Natural killer cell (primary cell): ENCODE data around the gene APOL1. TPM values are rescaled to one million over a fixed set of nuclear protein-coding genes. Genes with fewer than 3 reads are reported as not detected.

Experiments used
- ATAC-seq, 3 donors: fragments of 150-1000 bp in 2 of 3; fragments of 200-7000 bp in 1 of 3; cut with Tn5 transposase; 1 replicate in 1 of 3; 2 replicates in 2 of 3; pipeline ENCODE4 v1.10.0; 2021; ENCODE audit warnings: mild to moderate bottlenecking in 2 of 3, moderate library complexity in 2 of 3
- DNase-seq, 2 donors: peaks; one replicate each; pipeline versions ENCODE4 v3.0.0 to v3.0.0-alpha.2; 2013 to 2021; ENCODE audit warnings: mixed read lengths in 1 of 2
- H3K27ac ChIP-seq: one replicate; pipeline ENCODE4 v1.5.1; 2013; ENCODE audit warnings: mild to moderate bottlenecking, low read length
- H3K27me3 ChIP-seq: one replicate; pipeline ENCODE4 v1.6.1; 2013; ENCODE audit warnings: low read length; ENCODE audit not compliant: control insufficient read depth, insufficient read depth
- H3K36me3 ChIP-seq: one replicate; pipeline ENCODE4 v1.6.1; 2013; ENCODE audit warnings: low read length; ENCODE audit not compliant: control insufficient read depth, insufficient read depth
- H3K4me1 ChIP-seq: one replicate; pipeline ENCODE4 v1.6.1; 2013; ENCODE audit warnings: low read length; ENCODE audit not compliant: control insufficient read depth, insufficient read depth
- H3K4me3 ChIP-seq: one replicate; pipeline ENCODE4 v1.5.1; 2013; ENCODE audit warnings: low read length
- H3K9me3 ChIP-seq: one replicate; pipeline ENCODE4 v1.6.1; 2013; ENCODE audit warnings: low read length; ENCODE audit not compliant: control insufficient read depth, insufficient read depth
- H3K27ac Mint-ChIP-seq, 2 donors: one replicate each; pipeline ENCODE4 v1.8.0; 2022; ENCODE audit warnings: mild to moderate bottlenecking in 2 of 2, mixed read lengths in 2 of 2, moderate library complexity in 1 of 2
- H3K27me3 Mint-ChIP-seq, 2 donors: one replicate each; pipeline ENCODE4 v1.8.0; 2022; ENCODE audit warnings: low read depth in 2 of 2, mixed read lengths in 2 of 2
- H3K36me3 Mint-ChIP-seq: one replicate; pipeline ENCODE4 v1.8.0; 2022; ENCODE audit warnings: mixed read lengths
- H3K4me1 Mint-ChIP-seq, 2 donors: one replicate each; pipeline ENCODE4 v1.8.0; 2022; ENCODE audit warnings: mixed read lengths in 2 of 2
- H3K4me3 Mint-ChIP-seq: one replicate; pipeline ENCODE4 v1.8.0; 2022; ENCODE audit warnings: mild to moderate bottlenecking, moderate library complexity, mixed read lengths
- H3K9me3 Mint-ChIP-seq, 2 donors: one replicate each; pipeline ENCODE4 v1.8.0; 2022; ENCODE audit warnings: mixed read lengths in 2 of 2
- WGBS: methylation state at CpG from one replicate; pipeline ENCODE4 v1.1.7; 2013; ENCODE audit warnings: missing lambda C conversion rate; ENCODE audit not compliant: insufficient coverage; 5-methylcytosine and 5-hydroxymethylcytosine counted together
- intact Hi-C: fragments of 100-400 bp; cut with micrococcal nuclease; formaldehyde crosslinking; loops from one replicate; pipeline ENCODE4 v1.14.2; 2022
- total RNA-seq, 4 donors: library from RNA; stranded (reverse); fragments of 120-200 nt in 1 of 4; gene quantifications; one replicate each; pipeline versions ENCODE4 v1.2.3 to v1.2.4, GENCODE V29; 2013 to 2022
- TF ChIP-seq, protein P1 (sequence below): fragments of 200-600 bp; IDR thresholded peaks from one replicate; pipeline ENCODE4 v1.8.0; 2022; ENCODE audit warnings: antibody characterized with exemption

Gene APOL1
- total RNA-seq, 3 donors from 2014 or later (not counting 1 experiment from before 2014, with no cell fraction given) = 39.5 to 51.2 (median 49.6) TPM

DNA sequence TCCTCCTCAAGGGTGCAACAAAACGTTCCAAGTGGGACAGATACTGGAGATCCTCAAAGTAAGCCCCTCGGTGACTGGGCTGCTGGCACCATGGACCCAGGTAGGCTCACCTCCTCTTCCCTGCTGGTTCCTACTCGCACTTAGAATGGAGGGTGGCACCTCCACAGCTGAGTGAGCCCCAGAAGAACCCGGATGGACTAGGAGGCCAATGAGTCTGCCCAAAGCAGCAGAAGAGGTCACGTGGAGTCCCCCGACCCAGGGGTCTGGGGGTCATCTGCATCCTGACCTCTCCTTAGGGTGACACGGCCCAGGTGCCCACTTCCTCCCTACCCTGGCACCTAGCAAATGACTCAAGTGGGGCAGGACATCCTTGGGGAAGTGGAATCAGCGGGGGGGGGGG, 4.4 kb downstream of the APOL1 start:
- Histone ChIP-seq H3K4me1 (peaks cover 64% of the 10 kb centered on the region), H3K27ac (no peak overlapping the region), H3K36me3 (peaks cover 41% of the 10 kb centered on the region), H3K4me3 (no peak overlapping the region), H3K27me3 (no peaks in the 10 kb centered on the region), H3K9me3 (no peaks in the 10 kb centered on the region)
- no peak overlapping the region for H3K4me3 Mint-ChIP-seq
- 73% methylated on average over 8 of the region's 8 CpGs for WGBS
- peak overlapping the region in 1 of 2 donors; percentile 91 for H3K27ac Mint-ChIP-seq
- TF ChIP-seq, protein P1, sequence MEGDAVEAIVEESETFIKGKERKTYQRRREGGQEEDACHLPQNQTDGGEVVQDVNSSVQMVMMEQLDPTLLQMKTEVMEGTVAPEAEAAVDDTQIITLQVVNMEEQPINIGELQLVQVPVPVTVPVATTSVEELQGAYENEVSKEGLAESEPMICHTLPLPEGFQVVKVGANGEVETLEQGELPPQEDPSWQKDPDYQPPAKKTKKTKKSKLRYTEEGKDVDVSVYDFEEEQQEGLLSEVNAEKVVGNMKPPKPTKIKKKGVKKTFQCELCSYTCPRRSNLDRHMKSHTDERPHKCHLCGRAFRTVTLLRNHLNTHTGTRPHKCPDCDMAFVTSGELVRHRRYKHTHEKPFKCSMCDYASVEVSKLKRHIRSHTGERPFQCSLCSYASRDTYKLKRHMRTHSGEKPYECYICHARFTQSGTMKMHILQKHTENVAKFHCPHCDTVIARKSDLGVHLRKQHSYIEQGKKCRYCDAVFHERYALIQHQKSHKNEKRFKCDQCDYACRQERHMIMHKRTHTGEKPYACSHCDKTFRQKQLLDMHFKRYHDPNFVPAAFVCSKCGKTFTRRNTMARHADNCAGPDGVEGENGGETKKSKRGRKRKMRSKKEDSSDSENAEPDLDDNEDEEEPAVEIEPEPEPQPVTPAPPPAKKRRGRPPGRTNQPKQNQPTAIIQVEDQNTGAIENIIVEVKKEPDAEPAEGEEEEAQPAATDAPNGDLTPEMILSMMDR = no peak
- H3K4me1 Mint-ChIP-seq = peaks cover 61 to 72% of the 10 kb centered on the region in 2 donors
- intact Hi-C loops = no loop called here
- H3K9me3 Mint-ChIP-seq = no peaks in the 10 kb centered on the region
- DNase-seq (no peak), ATAC-seq (no peak)
- H3K36me3 Mint-ChIP-seq = no peaks in the 10 kb centered on the region
- H3K27me3 Mint-ChIP-seq = no peaks in the 10 kb centered on the region

- Mint-ChIP-seq H3K27ac (peak overlapping the region; percentile 84 to 91), H3K4me3 (peak overlapping the region; percentile 71), H3K4me1 (peaks cover 53 to 64% of the 10 kb centered on the region in 2 donors), H3K36me3 (no peaks in the 10 kb centered on the region), H3K27me3 (no peaks in the 10 kb centered on the region), H3K9me3 (no peaks in the 10 kb centered on the region)
- 84% methylated on average over 13 of the region's 13 CpGs for WGBS
- intact Hi-C loops = no loop called here
- Histone ChIP-seq H3K4me1 (peaks cover 58% of the 10 kb centered on the region), H3K27me3 (no peaks in the 10 kb centered on the region), H3K36me3 (peaks cover 46% of the 10 kb centered on the region), H3K9me3 (no peaks in the 10 kb centered on the region), H3K27ac (peak overlapping the region; percentile 67), H3K4me3 (no peak overlapping the region)
- DNase-seq = peak in 1 of 2 donors; percentile 54
- peak in 2 of 3 donors; percentile 13 for ATAC-seq
- TF ChIP-seq, protein P1 = no peak
These were observed 5.2 kb downstream of the APOL1 start for GRCh38 chr22:36257948-36258670.

DNA sequence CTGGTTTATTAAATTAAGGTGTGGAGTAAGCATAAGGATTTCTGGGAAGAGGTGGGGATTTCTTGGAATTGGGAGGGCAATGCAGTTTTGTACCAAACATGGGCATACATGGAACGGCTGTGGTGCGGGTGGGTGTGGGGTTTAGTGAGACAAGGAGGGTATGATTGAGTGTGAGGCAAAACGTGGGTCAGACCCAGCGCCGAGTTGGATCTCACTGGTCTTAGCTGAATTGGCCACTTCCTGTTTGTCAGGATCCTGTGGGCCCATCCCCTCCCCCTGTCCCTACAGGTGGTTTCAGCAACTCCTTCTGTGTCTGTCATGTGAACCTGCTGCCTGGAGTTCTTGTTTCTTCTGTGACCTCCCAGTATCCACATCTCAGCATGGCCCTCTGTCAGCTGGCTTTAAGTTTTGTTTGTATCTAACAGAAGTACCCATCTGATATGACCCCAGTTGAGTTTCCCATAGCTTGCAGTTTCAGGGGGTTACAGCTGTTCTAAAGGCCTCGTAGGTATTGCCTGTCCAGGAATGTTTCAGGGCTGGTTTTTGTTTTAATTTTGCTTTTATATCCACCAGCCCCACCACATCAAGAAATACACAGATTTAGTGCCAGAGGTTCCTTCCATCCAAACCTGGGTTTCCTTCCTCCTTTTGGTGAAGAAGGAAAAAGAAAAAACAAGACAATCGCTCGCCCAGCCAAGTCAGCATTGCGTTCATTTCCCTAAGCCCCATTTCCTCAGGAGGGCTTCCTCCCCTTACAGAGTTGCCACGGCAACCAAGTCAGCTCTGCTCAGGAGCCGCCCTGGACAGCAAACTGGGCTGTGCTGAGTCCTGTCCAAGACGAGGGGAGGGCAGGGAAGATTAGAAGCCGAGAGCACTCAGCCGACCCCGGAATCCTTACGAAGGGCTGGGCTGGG, 6.0 kb downstream of the APOL1 start:
- Histone ChIP-seq H3K27me3 (no peaks in the 10 kb centered on the region), H3K4me3 (no peak overlapping the region), H3K9me3 (no peaks in the 10 kb centered on the region), H3K36me3 (peaks cover 52% of the 10 kb centered on the region), H3K27ac (peak overlapping the region; percentile 67), H3K4me1 (peaks cover 50% of the 10 kb centered on the region)
- no peaks in the 10 kb centered on the region for H3K36me3 Mint-ChIP-seq
- 52% methylated on average over 15 of the region's 16 CpGs for whole genome bisulfite sequencing
- intact Hi-C loops = no loop called here
- H3K4me3 Mint-ChIP-seq = peak overlapping the region; percentile 71
- DNase-seq = peak in 1 of 2 donors; percentile 30
- H3K27me3 Mint-ChIP-seq = no peaks in the 10 kb centered on the region
- peaks cover 44 to 58% of the 10 kb centered on the region in 2 donors for H3K4me1 Mint-ChIP-seq
- peak overlapping the region; percentile 84 to 91 for H3K27ac Mint-ChIP-seq
- no peaks in the 10 kb centered on the region for H3K9me3 Mint-ChIP-seq
- TF ChIP-seq, protein P1 = no peak
- ATAC-seq = peak; percentile 63 to 85 (median 84)
